HG02588 (cell line): ENCODE data around the gene NCAN.
"Not testable (repeated sequence)": the region's sequence is repeated elsewhere in the genome, so short reads cannot be mapped to it uniquely, and the experiment has no call there.

Experiments
- ATAC-seq: cut with Tn5 transposase; IDR thresholded peaks from one replicate; pipeline ENCODE4 v1.9.1; 2021; ENCODE audit warnings: mild to moderate bottlenecking, moderate library complexity; ENCODE audit not compliant: unreplicated experiment

NCAN gene

DNA sequence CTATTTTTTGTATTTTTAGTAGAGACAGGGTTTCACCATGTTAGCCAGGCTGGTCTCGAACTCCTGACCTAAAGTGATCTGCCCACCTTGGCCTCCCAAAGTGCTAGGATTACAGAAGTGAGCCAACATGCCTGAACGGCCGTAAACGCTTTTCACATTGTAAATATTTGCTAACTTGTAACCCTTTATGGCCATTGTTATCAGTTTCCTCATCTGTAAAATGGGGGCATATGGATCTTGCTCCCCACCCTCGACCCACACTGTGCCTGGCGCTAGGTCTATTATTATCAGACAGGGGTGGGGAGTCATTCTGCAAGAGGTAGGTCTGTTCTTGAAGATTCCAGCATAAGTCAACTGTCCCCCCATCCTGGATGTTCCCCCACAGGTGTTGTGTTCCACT lies 11.9 kb downstream of the NCAN start:
- no peak for ATAC-seq

- ATAC-seq, result no peak
Observed at GRCh38 chr19:19224150-19224851, 12.5 kb downstream of the NCAN start.

DNA sequence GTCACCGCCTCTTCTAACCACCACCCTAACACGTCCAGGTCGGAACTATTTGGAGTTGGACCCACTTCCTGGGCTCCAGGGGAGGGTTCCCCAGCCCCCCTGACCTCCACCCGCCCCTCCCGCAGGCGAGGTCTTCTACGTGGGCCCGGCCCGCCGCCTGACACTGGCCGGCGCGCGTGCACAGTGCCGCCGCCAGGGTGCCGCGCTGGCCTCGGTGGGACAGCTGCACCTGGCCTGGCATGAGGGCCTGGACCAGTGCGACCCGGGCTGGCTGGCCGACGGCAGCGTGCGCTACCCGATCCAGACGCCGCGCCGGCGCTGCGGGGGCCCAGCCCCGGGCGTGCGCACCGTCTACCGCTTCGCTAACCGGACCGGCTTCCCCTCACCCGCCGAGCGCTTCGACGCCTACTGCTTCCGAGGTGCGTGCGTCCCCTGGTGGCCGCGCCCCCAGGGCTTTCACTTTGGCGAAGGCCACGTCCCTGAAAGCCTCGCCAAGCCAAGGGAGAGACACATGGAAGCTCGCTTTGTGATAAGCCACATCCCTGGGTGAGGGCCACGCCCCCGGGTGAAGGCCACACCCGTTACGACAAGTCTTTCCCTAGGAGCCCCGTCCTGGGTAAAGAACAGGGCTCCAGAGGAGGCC lies 13.2 kb downstream of the NCAN start:
- no peak for ATAC-seq

- ATAC-seq, result no peak
Observed at GRCh38 chr19:19226204-19226603, 14.4 kb downstream of the NCAN start.

GRCh38 chr19:19226663-19227062 lies 14.9 kb downstream of the NCAN start:
- ATAC-seq, result no peak

DNA sequence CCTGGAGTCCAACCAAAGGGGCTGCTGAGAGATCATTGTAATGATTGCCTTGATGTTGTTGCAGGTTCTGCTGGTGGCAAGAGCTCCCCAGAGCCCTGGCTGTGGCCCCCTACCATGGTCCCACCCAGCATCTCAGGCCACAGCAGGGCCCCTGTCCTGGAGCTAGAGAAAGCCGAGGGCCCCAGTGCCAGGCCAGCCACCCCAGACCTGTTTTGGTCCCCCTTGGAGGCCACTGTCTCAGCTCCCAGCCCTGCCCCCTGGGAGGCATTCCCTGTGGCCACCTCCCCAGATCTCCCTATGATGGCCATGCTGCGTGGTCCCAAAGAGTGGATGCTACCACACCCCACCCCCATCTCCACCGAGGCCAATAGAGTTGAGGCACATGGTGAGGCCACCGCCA lies 15.5 kb downstream of the NCAN start:
- ATAC-seq, result no peak

GRCh38 chr19:19229701-19230100 lies 17.9 kb downstream of the NCAN start:
- no peak for ATAC-seq

DNA sequence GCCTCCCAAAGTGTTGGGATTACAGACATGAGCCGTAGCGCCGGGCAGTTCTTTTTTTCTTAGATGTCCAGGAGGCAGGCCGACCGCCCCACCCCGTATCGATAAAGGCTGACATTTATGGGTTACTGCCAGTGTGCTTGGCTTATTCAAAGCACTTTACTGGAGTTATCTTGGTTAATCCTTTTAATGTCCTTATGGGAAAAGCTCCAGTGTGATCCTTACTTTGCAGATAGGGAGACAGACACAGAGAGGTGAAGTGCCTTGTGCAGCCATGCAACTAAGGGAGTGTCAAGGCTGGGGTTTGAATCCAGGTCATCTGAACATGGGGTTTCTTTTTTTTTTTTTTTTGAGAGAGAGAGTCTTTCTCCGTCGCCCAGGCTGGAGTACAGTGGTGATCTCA lies 19.2 kb downstream of the NCAN start:
- ATAC-seq, result no peak

DNA sequence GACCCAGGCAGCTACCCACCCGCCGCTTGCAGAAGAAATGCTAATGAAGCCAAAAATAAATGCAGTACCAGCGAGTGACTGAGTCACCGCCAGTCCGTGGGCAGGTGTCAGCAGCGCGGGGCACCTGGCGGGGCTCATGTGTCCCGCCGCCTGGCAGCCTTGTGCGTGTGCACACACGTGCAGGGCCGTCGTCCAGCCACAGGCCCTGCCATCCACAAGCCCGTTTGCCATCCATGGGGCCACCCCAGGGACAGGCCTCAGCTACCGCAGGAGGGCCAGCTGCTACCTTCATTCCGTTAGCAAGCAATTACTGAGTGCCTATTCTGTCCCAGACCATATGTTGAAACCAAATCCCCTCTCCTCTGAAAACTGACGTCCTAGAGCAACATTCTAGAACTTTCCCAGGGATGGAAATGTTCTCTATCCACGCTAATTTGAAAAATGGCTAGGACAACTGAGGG lies 20.5 kb downstream of the NCAN start:
- ATAC-seq, result no peak

- no peak for ATAC-seq
Observed at GRCh38 chr19:19234220-19234816, 22.6 kb downstream of the NCAN start.

DNA sequence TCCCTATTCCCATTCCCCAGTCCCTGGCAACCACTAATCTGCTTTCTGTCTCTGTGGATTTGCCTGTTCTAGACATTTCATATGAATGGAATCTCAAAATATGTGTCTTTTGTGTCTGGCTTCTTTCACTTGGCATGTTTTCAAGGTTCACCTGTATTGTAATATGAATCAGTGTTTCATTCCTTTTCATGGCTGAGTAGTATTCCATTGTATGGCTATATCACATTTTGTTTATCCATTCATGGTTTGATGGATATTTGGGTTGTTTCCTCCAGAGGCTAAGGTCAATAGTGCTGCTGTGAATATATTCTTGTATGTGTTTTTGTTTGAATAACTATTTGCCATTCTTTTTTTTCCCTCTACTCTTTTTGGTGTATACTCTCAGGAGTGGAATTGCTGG lies 24.4 kb downstream of the NCAN start:
- ATAC-seq, result no peak

DNA sequence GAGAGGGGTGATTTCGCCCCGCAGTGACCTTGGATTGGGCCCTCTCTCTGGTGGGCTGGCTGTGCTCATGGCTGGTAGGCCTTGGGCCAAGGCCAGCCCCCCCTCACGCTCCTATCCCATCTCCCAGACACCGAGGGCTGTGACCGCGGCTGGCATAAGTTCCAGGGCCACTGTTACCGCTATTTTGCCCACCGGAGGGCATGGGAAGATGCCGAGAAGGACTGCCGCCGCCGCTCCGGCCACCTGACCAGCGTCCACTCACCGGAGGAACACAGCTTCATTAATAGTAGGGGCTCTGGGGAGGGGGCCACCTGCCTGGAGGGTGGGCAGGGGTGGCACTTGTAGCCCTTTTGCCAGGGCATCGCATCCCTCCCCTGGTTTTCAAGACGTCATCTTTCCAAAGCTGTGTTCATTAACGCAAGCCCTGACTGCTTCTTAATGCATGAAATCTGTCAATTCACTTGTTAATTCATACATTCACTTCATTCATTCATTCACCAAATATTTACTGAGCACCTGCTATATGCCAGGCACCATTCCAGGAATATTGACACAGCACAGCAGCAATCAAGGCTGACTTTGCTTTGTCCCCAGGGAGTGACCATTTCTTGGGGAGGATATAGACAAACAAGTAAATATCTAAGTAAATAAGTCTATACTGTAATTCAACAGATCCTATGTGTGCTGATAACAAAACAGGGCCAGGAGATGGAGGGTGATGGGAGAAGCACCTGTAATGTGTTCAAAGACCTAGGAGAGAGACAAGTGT lies 26.6 kb downstream of the NCAN start:
- ATAC-seq, result no peak

DNA sequence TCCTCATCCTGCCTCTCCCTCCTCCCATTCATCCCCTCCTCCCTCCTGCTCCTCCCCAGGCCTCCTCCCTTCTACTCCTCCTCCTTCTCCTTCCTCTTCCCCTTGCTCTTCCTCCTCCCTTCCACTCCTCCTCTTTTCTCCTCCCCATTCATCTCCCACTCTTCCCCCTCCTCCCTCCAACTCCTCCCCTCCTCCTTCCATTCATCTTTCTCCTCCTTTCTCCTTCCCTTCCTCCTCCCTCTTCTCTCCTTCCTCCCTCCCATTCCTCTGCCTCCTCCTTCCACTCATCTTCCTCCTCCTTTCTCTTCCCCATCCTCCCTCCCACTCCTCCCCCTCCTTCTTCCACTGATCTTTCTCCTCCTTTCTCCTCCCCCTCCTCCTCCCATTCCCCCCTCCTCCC lies 27.9 kb downstream of the NCAN start:
- no peak for ATAC-seq

DNA sequence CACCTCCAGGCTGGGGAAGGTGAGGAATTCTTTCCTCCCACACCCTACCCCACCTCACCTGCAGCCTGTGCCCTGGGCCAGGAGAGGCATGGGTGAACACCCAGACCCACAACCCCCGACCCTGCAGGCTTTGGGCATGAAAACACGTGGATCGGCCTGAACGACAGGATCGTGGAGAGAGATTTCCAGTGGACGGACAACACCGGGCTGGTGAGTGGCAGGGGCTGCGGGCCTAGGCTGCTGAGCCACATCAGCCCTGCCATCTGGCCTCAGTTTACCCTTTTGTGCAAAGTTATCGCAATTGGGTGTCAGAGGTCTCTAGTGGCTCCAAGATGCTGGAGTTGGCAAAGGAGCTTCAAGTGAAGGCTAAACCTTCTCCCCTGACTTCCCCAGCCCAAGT lies 28.7 kb downstream of the NCAN start:
- no peak for ATAC-seq

DNA sequence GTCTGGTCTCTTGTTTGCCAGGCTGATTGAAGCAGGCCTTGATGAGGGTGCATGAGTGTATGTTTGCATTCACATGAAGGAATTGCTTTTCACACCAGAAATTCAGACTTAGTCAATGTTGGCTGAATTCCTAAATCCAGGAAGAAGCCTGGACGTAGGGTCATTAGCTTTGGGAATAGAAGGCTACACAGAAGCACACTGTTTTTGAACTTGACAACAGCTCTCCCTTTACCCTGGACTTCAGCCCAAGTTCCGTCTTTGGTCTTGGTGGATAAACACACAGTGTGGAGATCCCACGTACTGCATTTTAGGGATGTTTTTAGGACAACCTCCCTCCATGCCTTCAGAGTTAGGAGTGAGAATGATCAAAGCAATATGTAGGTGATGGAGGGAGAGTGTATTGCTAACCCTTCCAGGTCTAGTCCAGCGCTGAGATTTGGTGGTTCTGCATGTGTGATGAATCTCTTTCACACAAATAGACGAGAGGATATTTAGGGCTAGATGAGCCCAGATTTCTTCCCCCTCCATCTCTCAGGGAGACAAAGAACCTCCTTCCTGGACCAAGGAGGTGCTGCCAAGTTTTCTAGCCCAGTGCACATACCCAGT lies 38.5 kb downstream of the NCAN start:
- no peak for ATAC-seq

GRCh38 chr19:19253409-19253808 lies 41.7 kb downstream of the NCAN start:
- not testable (repeated sequence) for ATAC-seq

DNA sequence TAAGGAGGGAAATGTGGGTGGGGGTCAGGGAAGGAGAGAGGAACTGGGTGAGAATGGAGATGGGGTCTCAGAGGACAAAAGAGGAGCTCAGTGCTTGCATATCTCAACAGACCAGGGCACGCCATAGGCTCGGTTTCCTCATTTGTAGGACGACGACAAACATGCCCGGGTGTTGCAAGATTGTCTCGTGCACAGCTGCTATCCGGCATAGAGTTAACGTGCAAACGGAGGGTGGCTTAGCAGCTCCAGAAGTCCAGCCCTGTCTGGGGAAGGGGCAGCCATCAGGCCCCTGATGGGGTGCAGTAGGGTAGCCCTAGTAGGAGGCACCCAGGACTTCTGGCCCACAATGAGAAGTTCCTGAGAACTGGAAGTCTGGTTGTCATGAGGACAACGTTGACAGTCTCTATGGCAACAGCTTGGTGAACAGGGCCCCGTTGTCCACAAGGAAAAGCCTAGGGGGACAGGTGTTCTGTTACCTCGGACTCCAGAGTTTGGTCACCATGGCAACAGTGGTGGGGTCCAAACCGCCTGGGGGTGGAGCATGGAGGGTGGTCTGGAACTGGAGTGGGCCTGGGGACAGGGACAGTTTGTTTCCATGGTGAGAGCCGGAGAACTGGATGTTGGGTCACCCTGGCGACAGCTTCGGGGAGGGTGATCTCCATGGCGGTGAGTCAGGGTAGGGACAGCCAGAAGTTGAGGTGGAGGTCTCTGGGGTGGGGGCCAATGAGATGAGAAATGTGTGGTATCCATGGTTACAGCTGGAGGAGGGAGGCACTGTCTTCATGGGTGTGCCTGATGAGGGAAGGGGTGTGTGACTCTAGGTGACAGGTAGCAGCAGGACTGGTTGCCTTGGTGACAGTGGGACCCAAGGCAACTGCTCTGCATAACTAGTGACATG lies 44.6 kb downstream of the NCAN start:
- ATAC-seq, result no peak

DNA sequence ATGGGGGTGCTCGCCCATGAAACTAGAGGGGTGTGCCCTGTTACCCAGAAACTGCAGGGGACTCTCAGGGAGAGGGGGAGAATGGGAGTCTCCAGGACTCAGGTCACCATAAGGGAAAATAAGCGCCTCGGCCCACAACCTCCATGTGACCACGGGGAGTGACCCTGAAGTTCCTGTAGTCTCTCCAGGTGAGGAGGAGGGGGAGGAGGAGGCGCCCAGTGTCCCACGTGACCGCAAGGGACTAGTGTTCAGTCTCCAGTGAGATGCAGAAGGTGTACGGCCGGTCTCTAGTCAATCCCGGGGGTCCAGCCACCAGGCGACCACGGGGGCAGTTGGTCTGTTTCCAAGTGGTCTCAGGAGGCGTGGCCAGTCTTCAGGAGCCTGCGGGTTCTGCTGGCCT lies 45.4 kb downstream of the NCAN start:
- ATAC-seq, result no peak

DNA sequence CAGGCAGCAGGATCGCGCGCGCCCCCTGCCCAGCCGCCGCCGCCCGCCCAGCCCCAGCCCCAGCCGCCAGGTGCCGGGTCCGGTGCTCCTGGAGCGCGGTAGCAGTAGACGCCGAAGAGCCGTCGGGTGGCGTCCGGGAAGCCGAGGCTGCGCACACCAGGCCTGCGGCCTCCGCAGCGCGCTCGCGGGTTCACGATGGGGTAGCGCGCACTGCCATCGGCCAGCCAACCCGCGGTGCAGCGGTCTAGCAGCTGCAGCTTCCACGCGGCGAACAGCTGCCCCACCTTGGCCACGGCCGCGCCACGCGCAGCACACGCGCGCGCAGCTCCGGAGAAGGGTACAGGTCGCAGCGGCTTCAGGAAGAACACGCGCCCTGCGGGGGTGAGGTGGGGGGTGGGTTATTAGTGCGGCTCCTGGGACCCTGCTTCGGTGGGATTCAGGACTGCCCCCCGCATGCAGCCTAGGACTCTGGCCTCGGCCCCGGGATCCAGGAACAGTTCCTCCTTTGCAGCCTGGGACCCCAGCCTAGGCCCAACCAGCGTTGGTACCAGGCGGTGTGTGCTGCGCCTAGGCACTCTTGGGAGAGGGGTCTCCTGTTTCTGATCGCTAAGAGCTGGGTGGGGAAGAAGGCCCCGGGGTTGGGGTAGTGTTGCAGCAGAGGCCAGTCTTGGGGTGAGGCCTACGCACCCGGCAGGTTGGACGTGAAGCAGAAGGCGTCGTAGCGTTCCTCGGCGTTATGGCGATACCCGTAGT lies 46.3 kb downstream of the NCAN start:
- no peak for ATAC-seq
